HepG2 (cell line): Measurements from ENCODE around the gene SRSF10. TPM values are rescaled to one million over a fixed set of nuclear protein-coding genes. Genes with fewer than 3 reads are reported as not detected.

ENCODE experiments used
- CEBPB ChIP-seq: IDR thresholded peaks from 2 replicates; pipeline ENCODE4 v1.6.1; 2011; ENCODE audit warnings: low read depth, low read length, improper control_type of control experiment, borderline replicate concordance
- GATAD2A ChIP-seq: IDR thresholded peaks from 2 replicates; pipeline ENCODE4 v1.6.1; 2016
- HMG20B ChIP-seq: conservative IDR thresholded peaks from 2 replicates; pipeline ENCODE4 v1.6.1; 2016; ENCODE audit warnings: missing genetic modification reagents, missing compliant biosample characterization
- ISL2 ChIP-seq: sonication (generic); formaldehyde crosslinking; IDR thresholded peaks from 2 replicates; pipeline ENCODE4 v1.5.0; 2020; ENCODE audit warnings: missing genetic modification reagents
- KDM6A ChIP-seq: IDR thresholded peaks from 2 replicates; pipeline ENCODE4 v1.6.1; 2016; ENCODE audit warnings: low read depth
- KLF6 ChIP-seq: IDR thresholded peaks from 2 replicates; pipeline ENCODE4 v1.8.0; 2016; ENCODE audit warnings: missing biosample characterization, missing genetic modification reagents
- PAX8 ChIP-seq: sonication (generic); formaldehyde crosslinking; IDR thresholded peaks from 2 replicates; pipeline ENCODE4 v1.8.0; 2022; ENCODE audit warnings: mild to moderate bottlenecking, missing genetic modification reagents, borderline replicate concordance
- SP5 ChIP-seq: IDR thresholded peaks from 2 replicates; pipeline ENCODE4 v1.6.1; 2016; ENCODE audit warnings: low read depth, borderline replicate concordance
- SPEN ChIP-seq: sonication (generic); formaldehyde crosslinking; IDR thresholded peaks from 2 replicates; pipeline ENCODE4 v1.5.1; 2020; ENCODE audit warnings: low read depth, mild to moderate bottlenecking, missing genetic modification reagents
- TBP ChIP-seq: sonication (generic); formaldehyde crosslinking; IDR thresholded peaks from 2 replicates; pipeline ENCODE4 v1.5.0; 2020; ENCODE audit warnings: missing genetic modification reagents
- YEATS2 ChIP-seq: sonication (generic); formaldehyde crosslinking; IDR thresholded peaks from 2 replicates; pipeline ENCODE4 v1.4.0; 2020; ENCODE audit warnings: missing genetic modification reagents, borderline replicate concordance
- ZMYM2 ChIP-seq: sonication (generic); formaldehyde crosslinking; IDR thresholded peaks from 2 replicates; pipeline ENCODE4 v1.8.0; 2022; ENCODE audit warnings: mild to moderate bottlenecking, missing genetic modification reagents
- ZNF251 ChIP-seq: sonication (generic); formaldehyde crosslinking; IDR thresholded peaks from 2 replicates; pipeline ENCODE4 v1.9.0; 2021; ENCODE audit warnings: mild to moderate bottlenecking, missing genetic modification reagents
- ZNF343 ChIP-seq: sonication (generic); formaldehyde crosslinking; IDR thresholded peaks from 2 replicates; pipeline ENCODE4 v1.4.0; 2020; ENCODE audit warnings: mild to moderate bottlenecking, missing genetic modification reagents
- ZNF569 ChIP-seq: sonication (generic); formaldehyde crosslinking; IDR thresholded peaks from 2 replicates; pipeline ENCODE4 v1.5.0; 2020; ENCODE audit warnings: mild to moderate bottlenecking, missing genetic modification reagents, moderate library complexity, borderline replicate concordance
- ZSCAN12 ChIP-seq: sonication (generic); formaldehyde crosslinking; IDR thresholded peaks from 2 replicates; pipeline ENCODE4 v1.9.0; 2021; ENCODE audit warnings: mild to moderate bottlenecking, missing genetic modification reagents
- polyA plus RNA-seq, 8 experiments: library from polyadenylated mRNA; depleted of rRNA in 3 of 8; stranded (reverse) in 7 of 8; unstranded in 1 of 8; fragments of >200 nt; fragmentation: Illumina TruSeq in 4 of 8; extraction: Trizol in 4 of 8; gene quantifications; 2 replicates each; pipeline versions ENCODE4 v1.2.1 to v1.2.3, GENCODE V29; 2011 to 2016; ENCODE audit warnings: low read depth in 4 of 8, missing spikeins in 1 of 8, mixed read lengths in 1 of 8; ENCODE audit not compliant: insufficient read depth in 1 of 8
- total RNA-seq, 5 experiments: library from RNA; depleted of rRNA; stranded (reverse); fragments of >200 nt; fragmentation: Illumina TruSeq; extraction: Trizol; gene quantifications; 2 replicates each; pipeline ENCODE4 v1.2.3, GENCODE V29; 2016; ENCODE audit warnings: low read depth in 1 of 5
- TF ChIP-seq, protein P1 (sequence below): sonication (generic); formaldehyde crosslinking; IDR thresholded peaks from 2 replicates; pipeline ENCODE4 v1.4.0; 2020; ENCODE audit warnings: missing genetic modification reagents, borderline replicate concordance
- TF ChIP-seq, protein P2 (sequence below): sonication (generic); formaldehyde crosslinking; IDR thresholded peaks from 2 replicates; pipeline ENCODE4 v1.5.0; 2020; ENCODE audit warnings: mild to moderate bottlenecking, low read depth, missing genetic modification reagents, borderline replicate concordance
- TF ChIP-seq, protein P3 (sequence below): sonication (generic); formaldehyde crosslinking; IDR thresholded peaks from 2 replicates; pipeline ENCODE4 v1.8.1; 2023; ENCODE audit warnings: missing genetic modification reagents, inconsistent platforms, borderline replicate concordance
- TF ChIP-seq, protein P4 (sequence below): sonication (generic); formaldehyde crosslinking; IDR thresholded peaks from 2 replicates; pipeline ENCODE4 v1.5.1; 2020; ENCODE audit warnings: missing genetic modification reagents, mild to moderate bottlenecking, borderline replicate concordance

The SRSF10 gene
- total and polyA plus RNA-seq, 2 of the 13 experiments (the other 11 are each of a cell fraction or from before 2014, with no cell fraction given) = 126 to 186 TPM

DNA sequence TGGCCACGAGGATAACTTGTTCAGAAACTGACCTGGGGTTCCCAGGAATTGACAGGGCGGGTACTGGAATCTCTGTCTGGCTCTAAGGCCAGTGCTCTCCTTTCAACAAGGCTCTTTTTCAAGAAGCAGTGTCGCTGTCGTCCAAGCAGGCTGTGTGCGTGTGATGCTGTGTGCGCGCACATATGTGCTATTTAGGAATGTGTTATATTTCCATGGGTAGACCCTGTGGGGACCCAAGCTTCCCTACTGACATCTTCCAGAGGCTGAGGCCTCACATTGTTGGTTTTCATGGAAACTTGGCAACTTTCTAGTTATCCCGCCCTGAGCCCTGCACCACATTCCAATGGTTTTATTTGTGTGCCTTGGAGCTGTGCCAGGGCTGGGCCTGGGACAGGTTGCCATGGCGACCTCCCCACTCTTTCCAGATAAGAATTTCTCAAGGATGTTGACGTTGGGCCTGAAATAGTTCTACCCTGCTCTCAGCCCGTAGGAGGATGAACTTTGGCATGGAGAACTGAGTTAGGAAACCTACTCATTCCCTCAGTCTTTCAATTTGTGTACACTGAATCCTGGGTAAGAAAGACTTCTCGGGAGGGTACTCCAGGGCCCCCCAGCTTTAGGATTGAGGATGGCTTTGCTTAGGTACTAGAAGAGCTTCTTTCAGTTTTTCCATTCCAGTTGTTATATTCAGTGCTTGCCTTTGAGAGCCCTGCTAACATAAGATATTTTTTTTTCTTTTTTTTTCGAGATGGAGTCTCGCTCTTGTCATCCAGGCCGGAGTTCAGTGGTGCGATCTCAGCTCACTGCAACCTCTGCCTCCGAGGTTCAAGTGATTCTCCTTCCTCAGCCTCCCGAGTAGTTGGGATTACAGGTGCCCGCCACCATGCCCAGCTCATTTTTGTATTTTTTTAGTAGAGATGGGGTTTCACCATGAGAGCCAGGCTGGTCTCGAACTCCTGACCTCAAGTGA lies 38.8 kb upstream of the SRSF10 start (continued):
- 0 out of 2 replicates have a peak, but pooled peaks have one; percentile 18 for TF ChIP-seq SPEN (CRISPR knock-in tag)
- peak; percentile 95 for TF ChIP-seq GATAD2A (CRISPR knock-in tag)
- no peak for TF ChIP-seq PAX8 (CRISPR knock-in tag)
- peak; percentile 90 for TF ChIP-seq ISL2
- TF ChIP-seq KLF6 = no peak
- TF ChIP-seq, protein P1, sequence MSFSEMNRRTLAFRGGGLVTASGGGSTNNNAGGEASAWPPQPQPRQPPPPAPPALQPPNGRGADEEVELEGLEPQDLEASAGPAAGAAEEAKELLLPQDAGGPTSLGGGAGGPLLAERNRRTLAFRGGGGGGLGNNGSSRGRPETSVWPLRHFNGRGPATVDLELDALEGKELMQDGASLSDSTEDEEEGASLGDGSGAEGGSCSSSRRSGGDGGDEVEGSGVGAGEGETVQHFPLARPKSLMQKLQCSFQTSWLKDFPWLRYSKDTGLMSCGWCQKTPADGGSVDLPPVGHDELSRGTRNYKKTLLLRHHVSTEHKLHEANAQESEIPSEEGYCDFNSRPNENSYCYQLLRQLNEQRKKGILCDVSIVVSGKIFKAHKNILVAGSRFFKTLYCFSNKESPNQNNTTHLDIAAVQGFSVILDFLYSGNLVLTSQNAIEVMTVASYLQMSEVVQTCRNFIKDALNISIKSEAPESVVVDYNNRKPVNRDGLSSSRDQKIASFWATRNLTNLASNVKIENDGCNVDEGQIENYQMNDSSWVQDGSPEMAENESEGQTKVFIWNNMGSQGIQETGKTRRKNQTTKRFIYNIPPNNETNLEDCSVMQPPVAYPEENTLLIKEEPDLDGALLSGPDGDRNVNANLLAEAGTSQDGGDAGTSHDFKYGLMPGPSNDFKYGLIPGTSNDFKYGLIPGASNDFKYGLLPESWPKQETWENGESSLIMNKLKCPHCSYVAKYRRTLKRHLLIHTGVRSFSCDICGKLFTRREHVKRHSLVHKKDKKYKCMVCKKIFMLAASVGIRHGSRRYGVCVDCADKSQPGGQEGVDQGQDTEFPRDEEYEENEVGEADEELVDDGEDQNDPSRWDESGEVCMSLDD = no peak
- TF ChIP-seq, protein P2, sequence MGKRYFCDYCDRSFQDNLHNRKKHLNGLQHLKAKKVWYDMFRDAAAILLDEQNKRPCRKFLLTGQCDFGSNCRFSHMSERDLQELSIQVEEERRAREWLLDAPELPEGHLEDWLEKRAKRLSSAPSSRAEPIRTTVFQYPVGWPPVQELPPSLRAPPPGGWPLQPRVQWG = no peak
- TF ChIP-seq YEATS2 = no peak
- peak; percentile 74 for TF ChIP-seq KDM6A
- no peak for TF ChIP-seq ZNF251 (CRISPR knock-in tag)
- TF ChIP-seq, protein P3, sequence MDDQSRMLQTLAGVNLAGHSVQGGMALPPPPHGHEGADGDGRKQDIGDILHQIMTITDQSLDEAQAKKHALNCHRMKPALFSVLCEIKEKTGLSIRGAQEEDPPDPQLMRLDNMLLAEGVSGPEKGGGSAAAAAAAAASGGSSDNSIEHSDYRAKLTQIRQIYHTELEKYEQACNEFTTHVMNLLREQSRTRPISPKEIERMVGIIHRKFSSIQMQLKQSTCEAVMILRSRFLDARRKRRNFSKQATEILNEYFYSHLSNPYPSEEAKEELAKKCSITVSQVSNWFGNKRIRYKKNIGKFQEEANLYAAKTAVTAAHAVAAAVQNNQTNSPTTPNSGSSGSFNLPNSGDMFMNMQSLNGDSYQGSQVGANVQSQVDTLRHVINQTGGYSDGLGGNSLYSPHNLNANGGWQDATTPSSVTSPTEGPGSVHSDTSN (CRISPR knock-in tag) = no peak
- peak; percentile 62; the same call in 1 of the 2 replicates for TF ChIP-seq HMG20B (CRISPR knock-in tag)
- TF ChIP-seq ZSCAN12 = no peak
- no peak for TF ChIP-seq ZNF569 (CRISPR knock-in tag)
- TF ChIP-seq, protein P4, sequence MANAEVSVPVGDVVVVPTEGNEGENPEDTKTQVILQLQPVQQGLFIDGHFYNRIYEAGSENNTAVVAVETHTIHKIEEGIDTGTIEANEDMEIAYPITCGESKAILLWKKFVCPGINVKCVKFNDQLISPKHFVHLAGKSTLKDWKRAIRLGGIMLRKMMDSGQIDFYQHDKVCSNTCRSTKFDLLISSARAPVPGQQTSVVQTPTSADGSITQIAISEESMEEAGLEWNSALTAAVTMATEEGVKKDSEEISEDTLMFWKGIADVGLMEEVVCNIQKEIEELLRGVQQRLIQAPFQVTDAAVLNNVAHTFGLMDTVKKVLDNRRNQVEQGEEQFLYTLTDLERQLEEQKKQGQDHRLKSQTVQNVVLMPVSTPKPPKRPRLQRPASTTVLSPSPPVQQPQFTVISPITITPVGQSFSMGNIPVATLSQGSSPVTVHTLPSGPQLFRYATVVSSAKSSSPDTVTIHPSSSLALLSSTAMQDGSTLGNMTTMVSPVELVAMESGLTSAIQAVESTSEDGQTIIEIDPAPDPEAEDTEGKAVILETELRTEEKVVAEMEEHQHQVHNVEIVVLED (CRISPR knock-in tag) = no peak
- peak; percentile 40; the same call in 1 of the 2 replicates for TF ChIP-seq CEBPB
- no peak for TF ChIP-seq ZMYM2
- TF ChIP-seq ZNF343 (CRISPR knock-in tag) = no peak
- TF ChIP-seq TBP (CRISPR knock-in tag) = no peak
- TF ChIP-seq SP5 = peak; percentile 53; the same call in 1 of the 2 replicates
